C4-2B (cell line): ENCODE results near the gene ZNF346.

Experiments used
- CTCF ChIP-seq: fragments of 450-650 bp; conservative IDR thresholded peaks from 2 replicates; pipeline ENCODE4 v1.5.1; 2017; ENCODE audit warnings: mild to moderate bottlenecking
- ZFX ChIP-seq: fragments of 450-650 bp; IDR thresholded peaks from 2 replicates; pipeline ENCODE4 v1.6.1; 2017

GRCh38 chr5:177035976-177036375, 13.5 kb downstream of the ZNF346 start:
- TF ChIP-seq CTCF (no peak), ZFX (no peak)
